Measurements from ENCODE around the gene DTNB.

DNA sequence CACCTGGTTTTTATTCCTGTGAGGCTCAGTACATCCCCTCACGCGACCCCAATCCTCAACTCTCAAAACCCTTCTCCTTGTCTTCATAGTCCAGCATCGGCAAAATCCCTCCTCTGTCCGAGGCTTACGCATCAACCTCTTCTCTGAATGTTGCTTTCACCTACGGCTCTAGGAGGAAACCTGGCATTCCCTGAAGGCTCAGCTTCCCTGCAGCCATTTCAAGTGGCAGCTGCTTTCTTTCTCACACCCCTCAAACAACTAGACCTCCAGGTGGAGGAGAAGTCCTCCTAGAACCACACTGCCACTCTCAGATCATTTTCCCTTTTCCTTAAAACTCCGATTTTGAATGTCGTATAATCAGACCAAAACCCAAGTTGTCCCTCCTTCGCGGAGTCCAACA lies 114.2 kb downstream of the DTNB start:
- TF ChIP-seq CTCF (IDR thresholded peaks at IDR 0.05) (no peak), POLR2A (IDR thresholded peaks at IDR 0.05) (no peak), EP300 (IDR thresholded peaks at IDR 0.05) (no peak)

All from gastroesophageal sphincter (tissue), 3 donors.